OCI-LY7 (cell line): Measurements from ENCODE around the gene MVB12B. TPM values are rescaled to one million over a fixed set of nuclear protein-coding genes. Genes with fewer than 3 reads are reported as not detected.

Experiments
- BruUV-seq: library from RNA; stranded (reverse); fragments of 400-500 nt; replicated peaks from 2 replicates; lab custom pipeline; 2021; lab: Mats Ljungman, UMichigan
- CTCF ChIA-PET: fragments of 300-600 bp; sonication (Branson Sonifier 250); formaldehyde crosslinking; loops from one replicate; lab custom pipeline; 2022; ENCODE audit warnings: antibody characterized with exemption; ENCODE audit not compliant: unreplicated experiment; lab: Charles Lee
- POLR2A ChIA-PET: fragments of 300-600 bp; sonication (Branson Sonifier 250); formaldehyde crosslinking; loops from one replicate; lab custom pipeline; 2022; ENCODE audit warnings: antibody characterized with exemption; lab: Charles Lee
- DNase-seq: peaks from one replicate; pipeline ENCODE4 v3.0.0-alpha.2; 2015; ENCODE audit warnings: low spot score
- H2AFZ ChIP-seq: fragments of 200-600 bp; sonication (generic), shearing (Covaris generic); 2 replicates; pipeline ENCODE4 v1.6.1; 2014; ENCODE audit warnings: mild to moderate bottlenecking, antibody characterized with exemption, low read length, moderate library complexity
- H3K27ac ChIP-seq: fragments of 200-600 bp; sonication (generic); 2 replicates; pipeline ENCODE4 v1.5.1; 2014; ENCODE audit warnings: mixed run types, low read depth, mild to moderate bottlenecking, moderate library complexity, low read length, inconsistent platforms; ENCODE audit not compliant: poor library complexity, severe bottlenecking
- H3K36me3 ChIP-seq: fragments of 200-600 bp; sonication (generic); 2 replicates; pipeline ENCODE4 v1.6.1; 2014; ENCODE audit warnings: mild to moderate bottlenecking, antibody characterized with exemption, low read length, moderate library complexity, mixed read lengths; ENCODE audit not compliant: insufficient read depth
- H3K4me1 ChIP-seq: fragments of 200-600 bp; sonication (generic); 2 replicates; pipeline ENCODE4 v1.5.1; 2014; ENCODE audit warnings: mild to moderate bottlenecking, low read length; ENCODE audit not compliant: insufficient read depth, poor library complexity, severe bottlenecking
- H3K4me2 ChIP-seq: fragments of 200-600 bp; sonication (generic); 2 replicates; pipeline ENCODE4 v1.6.1; 2014; ENCODE audit warnings: mild to moderate bottlenecking, low read length
- H3K4me3 ChIP-seq: fragments of 200-600 bp; sonication (generic); 2 replicates; pipeline ENCODE4 v1.5.1; 2014; ENCODE audit warnings: mild to moderate bottlenecking, low read depth, low read length; ENCODE audit not compliant: poor library complexity, severe bottlenecking
- H3K79me2 ChIP-seq: fragments of 200-600 bp; sonication (generic); 2 replicates; pipeline ENCODE4 v1.6.1; 2016; ENCODE audit warnings: low read depth, mild to moderate bottlenecking, low read length, moderate library complexity, mixed read lengths; ENCODE audit not compliant: insufficient read depth
- H3K9me2 ChIP-seq: fragments of 200-600 bp; sonication (generic); 2 replicates; pipeline ENCODE4 v1.6.1; 2016; ENCODE audit warnings: mild to moderate bottlenecking, low read length, mixed read lengths; ENCODE audit not compliant: insufficient read depth
- H3K9me3 ChIP-seq: fragments of 200-600 bp; sonication (generic); 2 replicates; pipeline ENCODE4 v1.6.1; 2014; ENCODE audit warnings: mild to moderate bottlenecking, mixed run types, low read length, mixed read lengths
- H4K20me1 ChIP-seq: fragments of 200-600 bp; sonication (generic); 2 replicates; pipeline ENCODE4 v1.6.1; 2014; ENCODE audit warnings: mild to moderate bottlenecking, antibody characterized with exemption, low read length, moderate library complexity, mixed read lengths; ENCODE audit not compliant: insufficient read depth
- EZH2phosphoT487 ChIP-seq: fragments of 200-600 bp; sonication (generic); IDR thresholded peaks from 2 replicates; pipeline ENCODE4 v1.6.1; 2018; ENCODE audit warnings: low read depth, borderline replicate concordance, mild to moderate bottlenecking, mixed run types, antibody characterized with exemption, low read length, moderate library complexity, mixed read lengths
- intact Hi-C: fragments of 100-400 bp; cut with micrococcal nuclease; formaldehyde crosslinking; loops from one replicate; pipeline ENCODE4 v1.10.0; 2022; ENCODE audit not compliant: unreplicated experiment
- total RNA-seq, 2 experiments: library from RNA; depleted of rRNA in 1 of 2; stranded (reverse); fragments of >200 nt in 1 of 2; shearing (Covaris generic) in 1 of 2; gene quantifications; 2 replicates each; pipeline ENCODE4 v1.2.3, GENCODE V29; 2014 to 2022
- TF ChIP-seq, protein P1 (sequence below): fragments of 200-600 bp; sonication (generic); conservative IDR thresholded peaks from 2 replicates; pipeline ENCODE4 v1.5.1; 2014; ENCODE audit warnings: mild to moderate bottlenecking, antibody characterized with exemption, low read length, moderate library complexity, mixed read lengths

Gene MVB12B
- total RNA-seq, 2 experiments from 2014 or later = 1.3 TPM; not detected in 1

DNA sequence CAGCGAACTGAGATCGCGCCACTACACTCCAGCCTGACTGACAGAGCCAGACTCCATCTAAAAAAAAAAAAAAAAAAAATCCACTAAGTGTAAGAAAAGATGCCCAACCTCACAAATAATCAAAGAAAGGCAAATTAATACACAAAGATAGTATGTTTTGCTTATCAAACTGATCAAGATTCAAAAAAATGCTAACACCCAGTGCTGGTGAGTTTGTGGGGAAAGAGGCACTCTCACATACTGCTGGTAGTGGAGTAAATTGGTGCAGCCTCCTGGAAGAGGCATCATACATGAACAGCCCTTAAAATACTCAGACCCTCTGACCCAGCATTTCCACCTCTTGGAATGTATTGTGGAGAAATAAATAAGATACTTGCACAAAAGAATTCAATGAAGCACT, 216.9 kb downstream of the MVB12B start:
- Histone ChIP-seq H3K36me3 (no peaks in the 10 kb centered on the region), H3K9me3 (no peaks in the 10 kb centered on the region), H3K4me1 (no peaks in the 10 kb centered on the region), H3K4me3 (no peak overlapping the region), H3K9me2 (no peaks in the 10 kb centered on the region), H3K4me2 (no peak overlapping the region), H2AFZ (no peak overlapping the region), H3K27ac (no peak overlapping the region), H3K79me2 (no peaks in the 10 kb centered on the region), H4K20me1 (no peaks in the 10 kb centered on the region; the same call in 1 of the 2 replicates)
- BruUV-seq = no TSS peak
- DNase-seq = no peak
- intact Hi-C loops = no loop called here
- no peak for TF ChIP-seq EZH2phosphoT487
- TF ChIP-seq, protein P1, sequence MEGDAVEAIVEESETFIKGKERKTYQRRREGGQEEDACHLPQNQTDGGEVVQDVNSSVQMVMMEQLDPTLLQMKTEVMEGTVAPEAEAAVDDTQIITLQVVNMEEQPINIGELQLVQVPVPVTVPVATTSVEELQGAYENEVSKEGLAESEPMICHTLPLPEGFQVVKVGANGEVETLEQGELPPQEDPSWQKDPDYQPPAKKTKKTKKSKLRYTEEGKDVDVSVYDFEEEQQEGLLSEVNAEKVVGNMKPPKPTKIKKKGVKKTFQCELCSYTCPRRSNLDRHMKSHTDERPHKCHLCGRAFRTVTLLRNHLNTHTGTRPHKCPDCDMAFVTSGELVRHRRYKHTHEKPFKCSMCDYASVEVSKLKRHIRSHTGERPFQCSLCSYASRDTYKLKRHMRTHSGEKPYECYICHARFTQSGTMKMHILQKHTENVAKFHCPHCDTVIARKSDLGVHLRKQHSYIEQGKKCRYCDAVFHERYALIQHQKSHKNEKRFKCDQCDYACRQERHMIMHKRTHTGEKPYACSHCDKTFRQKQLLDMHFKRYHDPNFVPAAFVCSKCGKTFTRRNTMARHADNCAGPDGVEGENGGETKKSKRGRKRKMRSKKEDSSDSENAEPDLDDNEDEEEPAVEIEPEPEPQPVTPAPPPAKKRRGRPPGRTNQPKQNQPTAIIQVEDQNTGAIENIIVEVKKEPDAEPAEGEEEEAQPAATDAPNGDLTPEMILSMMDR = no peak
- CTCF ChIA-PET = no interaction called here
- POLR2A ChIA-PET = no interaction called here

DNA sequence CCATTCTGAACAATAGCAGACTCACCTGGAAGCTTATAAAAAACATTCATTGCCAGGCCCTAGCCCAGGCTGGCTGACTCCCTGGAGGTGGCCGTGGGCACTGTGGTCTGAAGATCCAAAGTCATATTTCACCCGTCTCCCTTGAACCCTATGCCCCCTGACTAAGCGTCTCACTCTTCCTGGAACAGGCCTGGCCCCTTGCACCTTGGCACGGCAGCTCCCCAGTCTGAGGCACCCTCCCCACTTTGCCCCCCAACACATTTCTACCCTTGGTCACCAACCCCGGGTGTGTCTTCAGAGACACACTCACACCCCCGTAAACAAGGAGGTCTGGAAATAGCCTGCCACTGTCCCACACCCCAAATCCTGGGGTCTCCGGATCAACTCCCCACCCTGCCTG, 218.5 kb downstream of the MVB12B start:
- DNase-seq = no peak
- no peaks in the 10 kb centered on the region for H3K36me3 ChIP-seq
- TF ChIP-seq EZH2phosphoT487 = no peak
- TF ChIP-seq, protein P1 = no peak
- BruUV-seq = no TSS peak
- H3K9me3 ChIP-seq = no peaks in the 10 kb centered on the region
- CTCF ChIA-PET = no interaction called here
- no peaks in the 10 kb centered on the region for H3K4me1 ChIP-seq
- H3K9me2 ChIP-seq = no peaks in the 10 kb centered on the region
- H3K4me3 ChIP-seq = no peak overlapping the region
- H3K27ac ChIP-seq = no peak overlapping the region
- no peaks in the 10 kb centered on the region; the same call in 1 of the 2 replicates for H4K20me1 ChIP-seq
- POLR2A ChIA-PET = no interaction called here
- H3K4me2 ChIP-seq = no peak overlapping the region
- H2AFZ ChIP-seq = no peak overlapping the region
- intact Hi-C loops = no loop called here
- no peaks in the 10 kb centered on the region for H3K79me2 ChIP-seq

DNA sequence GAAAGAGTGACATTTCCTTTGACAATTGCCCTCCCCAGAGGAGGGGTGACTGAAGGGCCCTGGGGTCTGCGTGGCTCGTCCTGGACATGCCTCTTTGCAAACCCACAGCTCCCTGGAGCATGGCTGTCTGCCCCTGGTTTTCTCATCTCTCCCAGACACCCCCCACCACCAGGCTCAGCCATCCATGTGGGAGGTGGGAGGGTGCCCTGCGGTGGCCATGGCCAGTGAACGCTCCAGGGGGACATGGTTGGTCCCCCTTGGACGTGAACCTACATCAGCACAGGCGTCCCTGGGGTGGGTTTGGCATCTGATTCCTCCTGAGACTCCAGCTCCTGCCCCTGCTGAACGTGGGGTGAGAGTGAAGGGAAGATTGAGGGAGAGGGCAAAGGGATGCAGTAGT, 219.4 kb downstream of the MVB12B start:
- Histone ChIP-seq H3K4me3 (no peak overlapping the region), H3K4me2 (no peak overlapping the region), H3K9me3 (no peaks in the 10 kb centered on the region), H2AFZ (no peak overlapping the region), H3K4me1 (no peaks in the 10 kb centered on the region), H3K9me2 (no peaks in the 10 kb centered on the region), H3K27ac (no peak overlapping the region), H3K36me3 (no peaks in the 10 kb centered on the region), H4K20me1 (no peaks in the 10 kb centered on the region), H3K79me2 (no peaks in the 10 kb centered on the region)
- intact Hi-C loops = no loop called here
- POLR2A ChIA-PET = no interaction called here
- BruUV-seq = no TSS peak
- DNase-seq = no peak
- TF ChIP-seq EZH2phosphoT487 = no peak
- TF ChIP-seq, protein P1 = no peak
- CTCF ChIA-PET = no interaction called here
